Measurements from ENCODE around the gene TANC1.

The TANC1 gene

GRCh38 chr2:158994920-158995676 is 26.7 kb downstream of the TANC1 start:
- no peak for DNase-seq (ENCODE audit: low read depth in 2 of 2)

GRCh38 chr2:158995677-158996049 is 27.2 kb downstream of the TANC1 start:
- no peak for DNase-seq (ENCODE audit: low read depth in 2 of 2)

- no peak for DNase-seq (ENCODE audit: low read depth in 2 of 2)
These were observed 28.0 kb downstream of the TANC1 start for GRCh38 chr2:158996378-158996993.

- DNase-seq (ENCODE audit: low read depth in 2 of 2), result no peak
These were observed 28.8 kb downstream of the TANC1 start for GRCh38 chr2:158997037-158997790.

- DNase-seq (ENCODE audit: low read depth in 2 of 2), result no peak
These were observed 30.3 kb downstream of the TANC1 start for GRCh38 chr2:158998551-158999248.

- DNase-seq (ENCODE audit: low read depth in 2 of 2), result no peak
These were observed 31.0 kb downstream of the TANC1 start for GRCh38 chr2:158999458-158999857.

- DNase-seq (ENCODE audit: low read depth in 2 of 2), result no peak
These were observed 31.6 kb downstream of the TANC1 start for GRCh38 chr2:159000072-159000471.

GRCh38 chr2:159002462-159003111 is 34.1 kb downstream of the TANC1 start:
- DNase-seq (ENCODE audit: low read depth in 2 of 2), result no peak

- no peak for DNase-seq (ENCODE audit: low read depth in 2 of 2)
These were observed 35.1 kb downstream of the TANC1 start for GRCh38 chr2:159003555-159003954.

GRCh38 chr2:159004849-159005248 is 36.4 kb downstream of the TANC1 start:
- no peak for DNase-seq (ENCODE audit: low read depth in 2 of 2)

- DNase-seq (ENCODE audit: low read depth in 2 of 2), result no peak
These were observed 41.5 kb downstream of the TANC1 start for GRCh38 chr2:159009940-159010339.

GRCh38 chr2:159010340-159010739 is 41.9 kb downstream of the TANC1 start:
- DNase-seq (ENCODE audit: low read depth in 2 of 2), result no peak

- DNase-seq (ENCODE audit: low read depth in 2 of 2), result no peak
These were observed 42.5 kb downstream of the TANC1 start for GRCh38 chr2:159010963-159011362.

GRCh38 chr2:159012142-159012541 is 43.7 kb downstream of the TANC1 start:
- DNase-seq (ENCODE audit: low read depth in 2 of 2), result no peak

- no peak for DNase-seq (ENCODE audit: low read depth in 2 of 2)
These were observed 44.7 kb downstream of the TANC1 start for GRCh38 chr2:159013103-159013502.

- DNase-seq (ENCODE audit: low read depth in 2 of 2), result no peak
These were observed 46.7 kb downstream of the TANC1 start for GRCh38 chr2:159015174-159015573.

GRCh38 chr2:159015823-159016222 is 47.4 kb downstream of the TANC1 start:
- no peak for DNase-seq (ENCODE audit: low read depth in 2 of 2)

- no peak for DNase-seq (ENCODE audit: low read depth in 2 of 2)
These were observed 49.4 kb downstream of the TANC1 start for GRCh38 chr2:159017837-159018236.

- DNase-seq (ENCODE audit: low read depth in 2 of 2), result no peak
These were observed 50.6 kb downstream of the TANC1 start for GRCh38 chr2:159019021-159019420.

- DNase-seq (ENCODE audit: low read depth in 2 of 2), result no peak
These were observed 53.6 kb downstream of the TANC1 start for GRCh38 chr2:159022019-159022418.

- no peak for DNase-seq (ENCODE audit: low read depth in 2 of 2)
These were observed 57.7 kb downstream of the TANC1 start for GRCh38 chr2:159026170-159026569.

- no peak for DNase-seq (ENCODE audit: low read depth in 2 of 2)
These were observed 60.3 kb downstream of the TANC1 start for GRCh38 chr2:159028776-159029175.

All from stimulated activated CD4-positive, alpha-beta T cell treated with anti-CD3 and anti-CD28 coated beads, Interleukin-15, amount 100 ng/mL, for 48 hours (primary cell).